Activated CD8-positive, alpha-beta memory T cell treated with anti-CD3 and anti-CD28 coated beads, Interleukin-2, amount 50 U/mL, for 4 hours (primary cell): Measurements from ENCODE around the gene SF3B3.
A peak's percentile ranks its signal among the peaks of the same experiment; 100 is the strongest.
"Not testable (repeated sequence)": the region's sequence is repeated elsewhere in the genome, so short reads cannot be mapped to it uniquely, and the experiment has no call there.

Source experiments
- DNase-seq: peaks from one replicate; pipeline ENCODE4 v3.0.0-alpha.2; 2020

Gene SF3B3

GRCh38 chr16:70512456-70512855, 11.2 kb upstream of the SF3B3 start:
- DNase-seq = no peak

- DNase-seq = no peak
These were observed 2.9 kb upstream of the SF3B3 start for GRCh38 chr16:70520612-70521297.

GRCh38 chr16:70522216-70523075, 1.2 kb upstream of the SF3B3 start:
- no peak for DNase-seq

- DNase-seq = peak; percentile 90
These were observed 407 bp upstream of the SF3B3 start, which contains the start of gene COG4 for GRCh38 chr16:70523076-70523742. Gene COG4, minus strand, starts transcription at chr16:70523554. Its CDS starts 11 bp downstream, at chr16:70523543.

- DNase-seq = peak; percentile 14
These were observed 796 bp downstream of the SF3B3 start for GRCh38 chr16:70524399-70524825.

GRCh38 chr16:70526403-70526802, 2.8 kb downstream of the SF3B3 start:
- DNase-seq = no peak

- no peak for DNase-seq
These were observed 3.8 kb downstream of the SF3B3 start for GRCh38 chr16:70527315-70527996.

GRCh38 chr16:70529051-70529777, 5.6 kb downstream of the SF3B3 start:
- no peak for DNase-seq

- not testable (repeated sequence) for DNase-seq
These were observed 6.3 kb downstream of the SF3B3 start for GRCh38 chr16:70529954-70530353.

- DNase-seq = no peak
These were observed 11.4 kb downstream of the SF3B3 start for GRCh38 chr16:70534971-70535370.

GRCh38 chr16:70540994-70541393, 17.4 kb downstream of the SF3B3 start:
- DNase-seq = no peak

GRCh38 chr16:70544548-70544947, 20.9 kb downstream of the SF3B3 start:
- DNase-seq = no peak

- no peak for DNase-seq
These were observed 25.3 kb downstream of the SF3B3 start for GRCh38 chr16:70548936-70549335.

- no peak for DNase-seq
These were observed 26.5 kb downstream of the SF3B3 start for GRCh38 chr16:70550082-70550481.

GRCh38 chr16:70551788-70552187, 28.2 kb downstream of the SF3B3 start:
- no peak for DNase-seq

- DNase-seq = no peak
These were observed 29.1 kb downstream of the SF3B3 start for GRCh38 chr16:70552675-70553074.

GRCh38 chr16:70553645-70554044, 30.0 kb downstream of the SF3B3 start:
- no peak for DNase-seq

- no peak for DNase-seq
These were observed 32.4 kb downstream of the SF3B3 start for GRCh38 chr16:70556063-70556462.

- DNase-seq = no peak
These were observed 38.0 kb downstream of the SF3B3 start for GRCh38 chr16:70561623-70562022.

GRCh38 chr16:70563636-70564035, 40.0 kb downstream of the SF3B3 start:
- DNase-seq = no peak

GRCh38 chr16:70565053-70565452, 41.4 kb downstream of the SF3B3 start:
- DNase-seq = no peak

GRCh38 chr16:70568601-70569237, 45.1 kb downstream of the SF3B3 start:
- DNase-seq = no peak
